WI38 (cell line): ENCODE data around the gene HEPACAM2.

Experiments used
- H3K4me3 ChIP-seq: 2 replicates; pipeline ENCODE4 v1.5.1; 2011; ENCODE audit warnings: low read depth, mild to moderate bottlenecking, control low read depth, low read length
- TF ChIP-seq, protein P1 (sequence below): IDR thresholded peaks from 2 replicates; pipeline ENCODE4 v1.5.1; 2012; ENCODE audit warnings: low read depth, mild to moderate bottlenecking, control low read depth, low read length

HEPACAM2 gene

DNA sequence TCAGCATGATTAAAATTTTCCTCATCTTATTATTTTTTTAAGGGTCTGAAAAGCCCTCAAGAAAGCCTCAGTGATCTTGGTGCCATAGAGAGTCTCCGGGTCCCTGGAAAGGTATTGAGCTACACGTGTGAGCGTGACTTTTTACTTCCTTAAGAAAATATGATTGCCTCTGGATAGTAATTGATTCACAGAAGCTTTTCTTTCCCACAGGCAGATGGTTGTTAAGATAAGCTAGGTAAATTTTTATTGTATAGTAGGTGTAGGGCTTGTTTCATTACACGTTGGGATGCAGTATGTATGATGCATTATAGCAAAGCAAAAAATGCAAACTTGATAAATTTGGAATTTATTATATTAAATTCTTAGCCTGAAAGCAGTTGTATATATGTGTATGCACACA, 13.6 kb upstream of the HEPACAM2 start:
- TF ChIP-seq, protein P1, sequence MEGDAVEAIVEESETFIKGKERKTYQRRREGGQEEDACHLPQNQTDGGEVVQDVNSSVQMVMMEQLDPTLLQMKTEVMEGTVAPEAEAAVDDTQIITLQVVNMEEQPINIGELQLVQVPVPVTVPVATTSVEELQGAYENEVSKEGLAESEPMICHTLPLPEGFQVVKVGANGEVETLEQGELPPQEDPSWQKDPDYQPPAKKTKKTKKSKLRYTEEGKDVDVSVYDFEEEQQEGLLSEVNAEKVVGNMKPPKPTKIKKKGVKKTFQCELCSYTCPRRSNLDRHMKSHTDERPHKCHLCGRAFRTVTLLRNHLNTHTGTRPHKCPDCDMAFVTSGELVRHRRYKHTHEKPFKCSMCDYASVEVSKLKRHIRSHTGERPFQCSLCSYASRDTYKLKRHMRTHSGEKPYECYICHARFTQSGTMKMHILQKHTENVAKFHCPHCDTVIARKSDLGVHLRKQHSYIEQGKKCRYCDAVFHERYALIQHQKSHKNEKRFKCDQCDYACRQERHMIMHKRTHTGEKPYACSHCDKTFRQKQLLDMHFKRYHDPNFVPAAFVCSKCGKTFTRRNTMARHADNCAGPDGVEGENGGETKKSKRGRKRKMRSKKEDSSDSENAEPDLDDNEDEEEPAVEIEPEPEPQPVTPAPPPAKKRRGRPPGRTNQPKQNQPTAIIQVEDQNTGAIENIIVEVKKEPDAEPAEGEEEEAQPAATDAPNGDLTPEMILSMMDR: no peak
- H3K4me3 ChIP-seq: no peak overlapping the region

DNA sequence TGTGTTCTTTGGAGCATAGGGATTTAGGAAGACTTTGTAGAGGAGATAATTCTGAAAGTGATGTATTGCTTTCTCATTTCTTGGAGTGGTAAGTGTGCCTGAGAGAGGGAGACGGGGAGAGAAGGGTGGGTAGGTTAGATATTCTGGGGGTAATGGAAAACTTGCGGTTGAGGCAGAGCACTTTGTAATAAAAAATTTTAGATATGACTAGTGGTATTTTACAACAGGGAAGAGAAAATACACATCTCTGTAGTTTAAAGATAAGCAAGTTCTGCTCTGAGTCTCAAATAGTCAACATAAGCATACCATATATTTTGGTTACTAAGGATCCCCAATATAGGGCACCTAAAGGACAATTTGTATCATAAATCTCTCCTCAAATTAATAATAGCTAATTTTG, 12.5 kb upstream of the HEPACAM2 start:
- TF ChIP-seq, protein P1: no peak
- no peak overlapping the region for H3K4me3 ChIP-seq

DNA sequence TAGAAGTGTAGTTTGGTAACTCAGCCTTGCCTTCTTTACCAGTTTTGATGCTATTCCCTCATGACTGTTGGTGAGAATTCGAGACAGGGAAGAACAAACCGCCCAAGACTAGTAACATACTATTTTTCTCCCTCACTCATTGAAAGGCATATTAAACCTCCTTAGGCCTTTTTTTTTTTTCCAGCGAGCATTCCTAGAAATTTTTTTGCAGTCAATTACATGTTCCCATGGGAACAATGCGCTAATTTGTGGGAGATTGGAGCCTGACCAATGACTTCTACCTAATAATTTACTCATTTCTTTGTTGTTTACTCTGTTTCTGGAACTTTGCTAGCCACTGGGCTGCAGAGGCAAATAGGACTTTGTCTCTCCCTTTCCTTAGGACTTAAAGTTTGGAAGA, 11.9 kb upstream of the HEPACAM2 start:
- TF ChIP-seq, protein P1: no peak
- no peak overlapping the region for H3K4me3 ChIP-seq

DNA sequence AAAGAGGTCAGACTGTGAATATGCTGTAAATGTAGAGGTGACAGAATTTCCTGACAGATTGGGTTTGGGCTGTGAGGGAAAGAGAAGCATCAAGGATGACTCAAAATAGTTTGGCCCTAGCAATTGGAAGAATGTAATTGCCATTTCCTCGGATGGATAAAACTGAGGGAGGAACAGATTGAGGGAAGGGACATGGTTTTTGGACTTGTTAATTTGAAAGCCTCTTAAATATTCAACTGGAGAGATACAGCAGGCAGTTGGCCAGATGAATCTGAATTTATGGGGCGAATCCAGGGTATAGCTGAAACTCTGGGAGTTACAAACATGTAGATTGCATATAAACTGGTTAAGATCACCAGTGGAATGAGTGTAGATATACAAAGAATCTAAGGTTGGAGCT, 9.3 kb upstream of the HEPACAM2 start:
- H3K4me3 ChIP-seq: no peak overlapping the region
- TF ChIP-seq, protein P1: no peak

DNA sequence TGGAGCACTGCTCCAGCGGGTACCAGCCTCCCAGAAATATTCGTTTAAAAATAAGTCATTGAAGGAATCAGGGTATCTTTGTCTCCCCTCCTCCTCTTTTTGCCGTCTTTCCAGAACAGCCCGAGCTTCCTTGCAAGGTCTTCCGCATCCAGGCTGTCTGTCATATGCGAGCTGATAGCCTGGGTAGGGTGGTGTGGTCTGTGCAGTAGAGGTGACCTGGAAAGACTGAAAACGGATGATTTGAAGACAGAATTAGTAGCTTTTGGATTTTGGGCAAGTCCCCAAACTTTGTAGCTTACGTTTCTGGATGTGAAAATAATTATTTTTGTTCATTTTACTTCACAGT, 6.4 kb upstream of the HEPACAM2 start:
- H3K4me3 ChIP-seq: peak overlapping the region; percentile 82
- TF ChIP-seq, protein P1: no peak

DNA sequence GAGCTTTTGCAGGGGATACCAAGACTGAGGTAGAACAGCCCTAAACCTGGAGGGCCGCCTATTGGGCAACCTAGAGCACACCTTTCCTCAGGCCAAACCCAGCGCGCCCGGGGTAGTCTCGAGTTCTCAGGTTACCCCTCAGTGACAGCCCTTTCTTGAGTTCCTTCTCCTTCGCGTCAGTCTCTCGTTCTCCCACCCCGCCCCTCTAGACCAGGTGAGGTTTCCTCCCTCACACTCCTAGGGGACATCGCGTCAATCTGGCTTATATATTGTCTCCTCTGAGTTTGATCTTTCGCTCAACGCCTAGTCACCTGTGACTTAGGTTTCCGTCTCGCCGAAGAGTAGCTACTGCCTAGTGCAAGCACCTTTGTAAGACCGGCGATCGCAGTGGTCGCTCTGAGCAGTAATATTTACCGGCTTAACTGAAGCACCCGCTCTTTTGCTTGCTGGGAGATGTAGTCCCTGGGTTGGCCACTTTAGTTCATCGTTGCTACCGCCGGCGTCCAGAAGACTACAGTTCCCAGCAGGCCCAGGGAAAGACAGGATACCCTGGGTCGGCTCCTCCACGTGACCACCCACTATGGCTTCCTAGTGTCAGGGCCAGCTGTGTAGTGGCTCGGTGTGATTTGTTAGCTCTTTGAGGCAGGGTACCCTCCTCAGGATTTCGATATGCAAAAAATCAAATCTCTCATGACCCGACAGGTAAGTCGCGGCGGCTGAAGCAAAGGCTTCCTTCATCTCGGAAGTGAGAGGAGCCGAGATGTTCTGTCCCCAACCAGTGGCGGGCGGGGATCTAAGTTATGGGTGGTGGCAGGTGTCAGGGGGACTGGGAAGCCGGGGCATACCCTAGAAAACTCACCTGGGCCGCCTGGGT, 5.8 kb upstream of the HEPACAM2 start, which contains the start of gene VPS50:
Gene VPS50 (plus strand): TSS at position 568 of the 874 bp plus-strand sequence. CDS start 102 bp downstream, at position 670.
- peak within 1 kb of the TSS; percentile 82 for H3K4me3 ChIP-seq
- TF ChIP-seq, protein P1: no peak

DNA sequence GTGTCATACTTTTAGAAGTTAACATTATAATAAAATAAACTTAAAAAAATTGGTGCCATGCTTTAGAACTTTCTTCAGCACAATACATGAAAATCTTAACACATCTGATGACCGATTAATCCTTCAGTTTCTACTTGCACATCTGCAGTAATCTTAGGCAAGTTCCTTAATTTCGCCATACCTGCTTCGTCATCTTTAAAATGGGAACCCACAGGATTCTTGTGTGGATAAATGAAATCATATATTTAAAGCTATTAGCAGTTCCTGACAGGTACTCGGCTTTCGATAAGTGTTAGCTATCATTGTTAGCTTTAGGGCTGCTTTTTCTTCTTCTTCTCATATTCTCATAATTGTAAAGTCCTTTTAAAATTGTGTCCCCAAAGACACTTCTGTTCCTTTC, 5.0 kb upstream of the HEPACAM2 start:
- peak overlapping the region; percentile 82 for H3K4me3 ChIP-seq
- TF ChIP-seq, protein P1: no peak
